Stomach (tissue), 4 donors: ENCODE data around the gene RXRA.

Experiments used
- POLR2A ChIP-seq, 4 donors: fragments of 450-650 bp; IDR thresholded peaks; one replicate each; pipeline ENCODE4 v1.6.1; 2016; ENCODE audit warnings: antibody characterized with exemption in 4 of 4, control low read depth in 2 of 4, mild to moderate bottlenecking in 1 of 4, moderate library complexity in 1 of 4
- TF ChIP-seq, protein P1 (sequence below), 7 experiments: fragments of 450-650 bp in 4 of 7; fragments of 200-600 bp in 3 of 7; sonication (generic) in 3 of 7; IDR thresholded peaks; one replicate each; pipeline ENCODE4 v1.5.1; 2016 to 2019; ENCODE audit warnings: antibody characterized with exemption in 7 of 7, control low read depth in 2 of 7, mild to moderate bottlenecking in 1 of 7

DNA sequence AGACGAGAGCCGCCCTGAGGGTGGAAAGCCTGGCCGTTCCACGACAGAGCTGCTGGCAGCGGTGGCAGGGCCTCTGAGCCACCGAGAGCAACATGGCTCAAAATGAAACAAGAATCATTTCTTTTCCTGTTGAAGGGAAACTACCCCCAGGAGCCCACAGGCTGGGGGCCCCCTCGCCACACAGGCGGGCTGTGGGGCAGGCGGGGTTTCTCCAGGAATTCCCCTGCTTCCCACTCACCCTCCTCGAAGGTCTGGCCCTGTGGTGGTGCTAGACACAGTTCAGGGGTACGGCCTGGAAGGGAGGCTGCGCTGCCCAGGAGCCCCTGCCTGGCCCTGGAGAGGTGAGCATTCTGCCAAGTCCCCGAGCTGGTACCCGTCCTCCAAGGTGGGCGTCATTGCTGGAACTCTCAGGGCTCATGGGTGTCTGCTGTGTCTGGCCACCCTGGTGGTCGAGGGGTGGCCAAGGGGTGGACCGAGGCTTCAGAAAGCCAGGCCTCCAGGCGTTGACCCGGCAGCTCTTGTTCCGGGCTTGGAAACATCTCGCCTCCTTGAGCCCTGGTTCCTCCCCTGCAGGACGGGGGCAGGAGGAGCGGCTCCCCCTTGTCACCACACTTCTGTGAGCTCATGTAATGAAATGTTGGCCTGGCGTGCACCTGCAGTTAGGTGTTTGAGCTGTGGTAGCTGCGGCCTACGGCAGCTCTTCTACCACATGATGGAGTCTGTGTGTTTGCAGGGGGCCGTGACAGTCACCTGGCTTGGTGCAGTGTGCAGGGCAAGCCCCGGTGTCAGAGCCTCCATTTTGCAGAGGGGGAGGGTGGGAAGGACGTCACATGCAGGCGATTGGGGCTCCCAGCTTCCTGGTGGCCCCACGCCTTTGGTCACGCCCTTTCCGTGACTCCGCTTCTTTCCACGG lies 65.3 kb downstream of the RXRA start:
- TF ChIP-seq POLR2A (IDR thresholded peaks at IDR 0.05), result no peak
- TF ChIP-seq, protein P1, sequence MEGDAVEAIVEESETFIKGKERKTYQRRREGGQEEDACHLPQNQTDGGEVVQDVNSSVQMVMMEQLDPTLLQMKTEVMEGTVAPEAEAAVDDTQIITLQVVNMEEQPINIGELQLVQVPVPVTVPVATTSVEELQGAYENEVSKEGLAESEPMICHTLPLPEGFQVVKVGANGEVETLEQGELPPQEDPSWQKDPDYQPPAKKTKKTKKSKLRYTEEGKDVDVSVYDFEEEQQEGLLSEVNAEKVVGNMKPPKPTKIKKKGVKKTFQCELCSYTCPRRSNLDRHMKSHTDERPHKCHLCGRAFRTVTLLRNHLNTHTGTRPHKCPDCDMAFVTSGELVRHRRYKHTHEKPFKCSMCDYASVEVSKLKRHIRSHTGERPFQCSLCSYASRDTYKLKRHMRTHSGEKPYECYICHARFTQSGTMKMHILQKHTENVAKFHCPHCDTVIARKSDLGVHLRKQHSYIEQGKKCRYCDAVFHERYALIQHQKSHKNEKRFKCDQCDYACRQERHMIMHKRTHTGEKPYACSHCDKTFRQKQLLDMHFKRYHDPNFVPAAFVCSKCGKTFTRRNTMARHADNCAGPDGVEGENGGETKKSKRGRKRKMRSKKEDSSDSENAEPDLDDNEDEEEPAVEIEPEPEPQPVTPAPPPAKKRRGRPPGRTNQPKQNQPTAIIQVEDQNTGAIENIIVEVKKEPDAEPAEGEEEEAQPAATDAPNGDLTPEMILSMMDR (IDR thresholded peaks at IDR 0.05), result no peak
